HG03045 (cell line): ENCODE results near the gene GAS6.

ENCODE experiments used
- ATAC-seq: cut with Tn5 transposase; IDR thresholded peaks from one replicate; pipeline ENCODE4 v1.9.1; 2021; ENCODE audit warnings: mild to moderate bottlenecking, moderate library complexity; ENCODE audit not compliant: unreplicated experiment

GAS6 gene

GRCh38 chr13:113822956-113823744, 40.7 kb downstream of the GAS6 start:
- no peak for ATAC-seq

- ATAC-seq: no peak
Observed at GRCh38 chr13:113822266-113822665, 41.6 kb downstream of the GAS6 start.

GRCh38 chr13:113821847-113822246, 42.0 kb downstream of the GAS6 start:
- ATAC-seq: no peak

- ATAC-seq: no peak
Observed at GRCh38 chr13:113820813-113821651, 42.8 kb downstream of the GAS6 start.

GRCh38 chr13:113819731-113820715, 43.9 kb downstream of the GAS6 start:
- no peak for ATAC-seq

GRCh38 chr13:113819341-113819730, 44.5 kb downstream of the GAS6 start:
- no peak for ATAC-seq

GRCh38 chr13:113818700-113819295, 45.1 kb downstream of the GAS6 start:
- no peak for ATAC-seq

GRCh38 chr13:113817860-113818691, 45.8 kb downstream of the GAS6 start:
- ATAC-seq: no peak

GRCh38 chr13:113816946-113817859, 46.7 kb downstream of the GAS6 start:
- no peak for ATAC-seq

- no peak for ATAC-seq
Observed at GRCh38 chr13:113816254-113816929, 47.5 kb downstream of the GAS6 start.

- ATAC-seq: no peak
Observed at GRCh38 chr13:113815151-113816058, 48.5 kb downstream of the GAS6 start.

- ATAC-seq: no peak
Observed at GRCh38 chr13:113814435-113814821, 49.4 kb downstream of the GAS6 start.

GRCh38 chr13:113813749-113814434, 50.0 kb downstream of the GAS6 start:
- ATAC-seq: no peak

- ATAC-seq: no peak
Observed at GRCh38 chr13:113813070-113813748, 50.7 kb downstream of the GAS6 start.

- ATAC-seq: no peak
Observed at GRCh38 chr13:113812178-113813040, 51.5 kb downstream of the GAS6 start.
